ENCODE data around the gene PTGR3. TPM values are rescaled to one million over a fixed set of nuclear protein-coding genes. Genes with fewer than 3 reads are reported as not detected.

PTGR3 gene
- total and polyA plus RNA-seq, 9 donors, result 15.4 to 55.7 (median 30.5) TPM

DNA sequence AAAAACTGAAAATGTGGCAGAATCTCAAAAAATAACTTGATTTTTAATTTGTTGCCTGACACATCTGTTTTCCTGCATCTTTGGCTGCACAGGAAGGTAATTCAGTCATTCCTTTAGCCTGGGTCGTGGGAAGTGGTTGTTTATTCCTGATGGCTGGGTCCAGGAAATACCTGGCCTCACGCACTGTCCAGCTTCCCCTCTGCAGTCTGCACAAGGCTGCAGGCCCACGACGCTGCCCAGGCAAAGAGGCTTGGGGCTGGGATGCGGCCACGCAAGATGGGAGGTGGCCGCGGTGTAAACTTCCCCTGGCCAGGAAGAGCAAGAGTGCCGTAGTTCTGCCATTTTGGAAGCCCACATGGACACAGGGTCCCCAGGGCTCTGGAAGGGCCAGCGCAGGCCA lies 29.8 kb upstream of the PTGR3 start:
- WGBS, 3 donors, result 60 to 79% (median 61%) methylated on average over 10 of the region's 10 CpGs
- H3K9me3 ChIP-seq, result no peaks in the 10 kb centered on the region
- intact Hi-C loops (cut with DNase I), result no loop called here

DNA sequence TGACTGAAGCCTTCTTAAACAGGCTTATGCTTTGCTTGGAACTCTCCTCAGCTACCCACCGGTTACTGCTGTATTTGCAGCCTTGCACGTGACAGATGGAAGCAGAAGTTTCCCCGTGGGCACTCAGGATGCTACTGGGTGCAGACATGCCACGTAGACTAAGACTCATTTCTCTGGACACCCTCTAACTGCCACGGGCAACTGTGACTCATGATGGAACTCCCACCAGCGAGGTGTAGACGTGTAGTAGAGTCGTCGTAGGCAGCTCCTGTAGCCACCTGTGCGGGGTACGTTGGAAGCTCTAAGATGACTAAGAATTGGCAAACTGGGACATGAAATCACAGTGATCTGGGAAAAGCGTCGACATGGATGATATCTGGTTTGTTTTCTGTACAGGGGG lies 29.2 kb upstream of the PTGR3 start:
- Histone ChIP-seq H3K36me3 (no peaks in the 10 kb centered on the region), H3K9me3 (no peaks in the 10 kb centered on the region), H3K27me3 (no peaks in the 10 kb centered on the region), H3K27ac (no peak overlapping the region), H3K4me1 (ENCODE audit: insufficient read depth) (peaks cover 39% of the 10 kb centered on the region), H3K4me3 (no peak overlapping the region)
- TF ChIP-seq, protein P1, sequence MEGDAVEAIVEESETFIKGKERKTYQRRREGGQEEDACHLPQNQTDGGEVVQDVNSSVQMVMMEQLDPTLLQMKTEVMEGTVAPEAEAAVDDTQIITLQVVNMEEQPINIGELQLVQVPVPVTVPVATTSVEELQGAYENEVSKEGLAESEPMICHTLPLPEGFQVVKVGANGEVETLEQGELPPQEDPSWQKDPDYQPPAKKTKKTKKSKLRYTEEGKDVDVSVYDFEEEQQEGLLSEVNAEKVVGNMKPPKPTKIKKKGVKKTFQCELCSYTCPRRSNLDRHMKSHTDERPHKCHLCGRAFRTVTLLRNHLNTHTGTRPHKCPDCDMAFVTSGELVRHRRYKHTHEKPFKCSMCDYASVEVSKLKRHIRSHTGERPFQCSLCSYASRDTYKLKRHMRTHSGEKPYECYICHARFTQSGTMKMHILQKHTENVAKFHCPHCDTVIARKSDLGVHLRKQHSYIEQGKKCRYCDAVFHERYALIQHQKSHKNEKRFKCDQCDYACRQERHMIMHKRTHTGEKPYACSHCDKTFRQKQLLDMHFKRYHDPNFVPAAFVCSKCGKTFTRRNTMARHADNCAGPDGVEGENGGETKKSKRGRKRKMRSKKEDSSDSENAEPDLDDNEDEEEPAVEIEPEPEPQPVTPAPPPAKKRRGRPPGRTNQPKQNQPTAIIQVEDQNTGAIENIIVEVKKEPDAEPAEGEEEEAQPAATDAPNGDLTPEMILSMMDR (IDR thresholded peaks at IDR 0.05), result no peak
- WGBS, 3 donors, result 64 to 72% (median 69%) methylated on average over 13 of the region's 13 CpGs
- intact Hi-C loops (cut with DNase I), result no loop called here
- DNase-seq, result no peak

More for the DNA sequence above, 29.8 kb upstream of the PTGR3 start:
- Histone ChIP-seq H3K27me3 (no peaks in the 10 kb centered on the region), H3K4me3 (no peak overlapping the region), H3K4me1 (ENCODE audit: insufficient read depth) (peaks cover 39% of the 10 kb centered on the region), H3K27ac (no peak overlapping the region), H3K36me3 (no peaks in the 10 kb centered on the region)
- TF ChIP-seq POLR2A (IDR thresholded peaks at IDR 0.05) (no peak), EP300 (IDR thresholded peaks at IDR 0.05) (no peak)
- TF ChIP-seq, protein P1 (IDR thresholded peaks at IDR 0.05), result no peak
- DNase-seq, result no peak

DNA sequence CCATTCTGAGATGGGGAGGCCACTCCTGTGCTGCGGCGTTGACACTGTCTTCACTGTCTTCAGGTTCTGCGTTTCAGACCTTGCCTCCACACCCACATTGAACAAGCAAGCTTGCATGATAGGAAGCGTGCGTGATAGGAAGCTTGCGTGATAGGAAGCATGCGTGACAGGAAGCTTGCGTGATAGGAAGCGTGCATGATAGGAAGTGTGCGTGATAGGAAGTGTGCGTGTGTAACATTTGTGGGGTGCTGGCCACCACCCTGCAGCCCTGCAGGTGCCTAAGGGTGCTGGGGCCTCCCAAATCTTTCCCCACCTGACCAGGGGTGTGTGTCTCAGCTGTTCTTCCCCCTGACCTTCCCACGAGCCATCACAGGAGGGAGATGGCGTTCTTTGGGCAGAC lies 27.0 kb upstream of the PTGR3 start:
- Histone ChIP-seq H3K27me3 (no peaks in the 10 kb centered on the region), H3K4me3 (no peak overlapping the region), H3K9me3 (no peaks in the 10 kb centered on the region), H3K27ac (no peak overlapping the region), H3K36me3 (no peaks in the 10 kb centered on the region), H3K4me1 (ENCODE audit: insufficient read depth) (peaks cover 34% of the 10 kb centered on the region)
- TF ChIP-seq, protein P1 (IDR thresholded peaks at IDR 0.05), result no peak
- no peak for TF ChIP-seq EP300 (IDR thresholded peaks at IDR 0.05)
- WGBS, 3 donors, result 78 to 85% (median 80%) methylated on average over 13 of the region's 13 CpGs
- intact Hi-C loops (cut with DNase I), result no loop called here
- DNase-seq, result no peak

- TF ChIP-seq POLR2A (IDR thresholded peaks at IDR 0.05) (no peak), EP300 (IDR thresholded peaks at IDR 0.05) (no peak)
- TF ChIP-seq, protein P1 (IDR thresholded peaks at IDR 0.05), result no peak
- no peaks in the 10 kb centered on the region for H3K9me3 ChIP-seq
- 77 to 88% (median 85%) methylated on average over 12 of the region's 12 CpGs for WGBS, 3 donors
- intact Hi-C loops (cut with DNase I), result no loop called here
- no peak for DNase-seq
- H3K36me3 ChIP-seq, result no peaks in the 10 kb centered on the region
- no peak overlapping the region for H3K4me3 ChIP-seq
- no peaks in the 10 kb centered on the region for H3K27me3 ChIP-seq
- H3K4me1 ChIP-seq (ENCODE audit: insufficient read depth), result peaks cover 36% of the 10 kb centered on the region
- no peak overlapping the region for H3K27ac ChIP-seq
Measured at GRCh38 chr18:75234901-75235300, 26.0 kb upstream of the PTGR3 start.

- no peak for DNase-seq
- H3K4me3 ChIP-seq, result no peak overlapping the region
- peaks cover 32% of the 10 kb centered on the region for H3K4me1 ChIP-seq (ENCODE audit: insufficient read depth)
- 84 to 96% (median 91%) methylated on average over 4 to 5 of the region's 5 CpGs for WGBS, 3 donors
- H3K27ac ChIP-seq, result no peak overlapping the region
- intact Hi-C loops (cut with DNase I), result no loop called here
- H3K36me3 ChIP-seq, result no peaks in the 10 kb centered on the region
- H3K27me3 ChIP-seq, result no peaks in the 10 kb centered on the region
- no peaks in the 10 kb centered on the region for H3K9me3 ChIP-seq
- no peak for TF ChIP-seq POLR2A (IDR thresholded peaks at IDR 0.05)
- TF ChIP-seq EP300 (IDR thresholded peaks at IDR 0.05), result no peak
- TF ChIP-seq, protein P1 (IDR thresholded peaks at IDR 0.05), result no peak
Measured at GRCh38 chr18:75231053-75231406, 22.1 kb upstream of the PTGR3 start.
